Upper lobe of left lung (tissue), 6 donors: ENCODE data around the gene FAT1. TPM values are rescaled to one million over a fixed set of nuclear protein-coding genes. Genes with fewer than 3 reads are reported as not detected.
A peak's percentile ranks its signal among the peaks of the same experiment; 100 is the strongest.
"Not testable (repeated sequence)": the region's sequence is repeated elsewhere in the genome, so short reads cannot be mapped to it uniquely, and the experiment has no call there.

Source experiments
- ATAC-seq, 2 donors: fragments of 200-7000 bp; cut with Tn5 transposase; one replicate each; pipeline ENCODE4 v1.9.1; 2022; ENCODE audit warnings: mild to moderate bottlenecking in 2 of 2, moderate library complexity in 2 of 2; ENCODE audit not compliant: low FRiP score in 2 of 2
- DNase-seq, 2 donors: peaks; one replicate each; pipeline ENCODE4 v3.0.0-alpha.2; 2019 to 2020
- H3K27ac ChIP-seq, 4 donors: fragments of 200-600 bp; sonication (generic); one replicate each; pipeline ENCODE4 v1.5.1; 2016 to 2019
- H3K27me3 ChIP-seq, 4 donors: fragments of 200-600 bp; sonication (generic); one replicate each; pipeline ENCODE4 v1.5.1; 2017 to 2019
- H3K36me3 ChIP-seq, 4 donors: fragments of 200-600 bp; sonication (generic); one replicate each; pipeline ENCODE4 v1.5.1; 2016 to 2019
- H3K4me1 ChIP-seq, 4 donors: fragments of 200-600 bp; sonication (generic); one replicate each; pipeline ENCODE4 v1.5.1; 2018 to 2019
- H3K4me3 ChIP-seq, 4 donors: fragments of 200-600 bp; sonication (generic); one replicate each; pipeline ENCODE4 v1.5.1; 2017 to 2019; ENCODE audit warnings: mild to moderate bottlenecking in 2 of 4, moderate library complexity in 1 of 4
- H3K9me3 ChIP-seq, 4 donors: fragments of 200-600 bp; sonication (generic); one replicate each; pipeline ENCODE4 v1.5.1; 2018 to 2019
- EP300 ChIP-seq, 4 donors: sonication (generic); formaldehyde crosslinking; IDR thresholded peaks; one replicate each; pipeline ENCODE4 v1.5.1; 2017; ENCODE audit warnings: antibody characterized with exemption in 4 of 4, control low read depth in 2 of 4
- POLR2A ChIP-seq, 4 donors: fragments of 450-650 bp; IDR thresholded peaks; one replicate each; pipeline ENCODE4 v1.5.1; 2016 to 2017; ENCODE audit warnings: antibody characterized with exemption in 4 of 4, mild to moderate bottlenecking in 2 of 4
- POLR2AphosphoS5 ChIP-seq, 2 donors: sonication (generic); formaldehyde crosslinking; IDR thresholded peaks; one replicate each; pipeline ENCODE4 v1.5.1; 2017; ENCODE audit warnings: antibody characterized with exemption in 2 of 2
- WGBS, 2 donors: methylation state at CpG; one replicate each; pipeline ENCODE4 v1.1.5; 2017 to 2018; 5-methylcytosine and 5-hydroxymethylcytosine counted together
- total RNA-seq, 6 donors: library from RNA; depleted of rRNA in 4 of 6; stranded (reverse); fragments of >200 nt in 4 of 6; gene quantifications; one replicate each; pipeline versions ENCODE4 v1.1.0 to v1.2.1, GENCODE V29; 2016 to 2021
- TF ChIP-seq, protein P1 (sequence below), 6 experiments: fragments of 450-650 bp in 4 of 6; fragments of 200-600 bp in 2 of 6; sonication (generic) in 2 of 6; IDR thresholded peaks; one replicate each; pipeline ENCODE4 v1.5.1; 2016 to 2019; ENCODE audit warnings: antibody characterized with exemption in 6 of 6
- donor health status: DM: no; HTN: no; CAD: no; lungs with moderate emphysema.
- donor health status: DM: no; HTN: yes; CAD: no; lungs with severe emphysema.

FAT1 gene
- total RNA-seq, 6 donors from 2014 or later: 42.8 to 92.2 (median 77.4) TPM

DNA sequence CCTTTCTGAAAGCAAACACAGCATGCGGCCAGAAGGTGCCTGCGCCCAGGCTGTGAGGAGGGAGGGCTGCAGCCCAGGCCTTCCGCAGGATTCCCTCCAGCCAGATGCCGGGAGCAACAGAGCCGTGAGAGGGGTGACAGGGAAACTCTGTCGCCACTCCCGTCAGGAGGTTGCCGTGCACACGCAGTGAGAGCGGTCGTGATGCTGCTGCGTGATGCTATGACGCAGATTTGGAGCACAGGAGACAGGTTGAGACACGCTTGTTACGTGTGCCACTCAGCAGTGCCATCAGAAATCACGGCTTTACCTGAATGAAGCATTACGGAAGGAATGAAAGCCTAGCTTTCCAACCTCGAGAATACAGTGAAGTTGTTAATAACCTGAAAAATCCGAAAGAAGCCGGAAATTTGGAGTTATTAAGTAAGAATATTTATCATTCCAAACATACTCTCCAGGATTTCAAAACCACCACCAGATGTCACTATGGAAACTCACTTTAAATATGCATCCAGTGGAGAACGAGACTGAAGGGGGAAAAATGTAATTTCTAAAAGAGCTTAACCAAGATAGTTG lies 54.4 kb downstream of the FAT1 start:
- no peak overlapping the region for H3K4me3 ChIP-seq
- no peaks in the 10 kb centered on the region for H3K27me3 ChIP-seq
- H3K36me3 ChIP-seq: peaks cover 0 to 4% (median 0%) of the 10 kb centered on the region in 4 donors
- ATAC-seq (peak in 1 of 2 donors; percentile 67), DNase-seq (peak in 1 of 2 donors; percentile 38)
- no peaks in the 10 kb centered on the region for H3K9me3 ChIP-seq
- WGBS, 2 donors: 57% methylated on average over 15 to 21 of the region's 21 CpGs
- no peak for TF ChIP-seq POLR2AphosphoS5 (IDR thresholded peaks at IDR 0.05)
- TF ChIP-seq, protein P1, sequence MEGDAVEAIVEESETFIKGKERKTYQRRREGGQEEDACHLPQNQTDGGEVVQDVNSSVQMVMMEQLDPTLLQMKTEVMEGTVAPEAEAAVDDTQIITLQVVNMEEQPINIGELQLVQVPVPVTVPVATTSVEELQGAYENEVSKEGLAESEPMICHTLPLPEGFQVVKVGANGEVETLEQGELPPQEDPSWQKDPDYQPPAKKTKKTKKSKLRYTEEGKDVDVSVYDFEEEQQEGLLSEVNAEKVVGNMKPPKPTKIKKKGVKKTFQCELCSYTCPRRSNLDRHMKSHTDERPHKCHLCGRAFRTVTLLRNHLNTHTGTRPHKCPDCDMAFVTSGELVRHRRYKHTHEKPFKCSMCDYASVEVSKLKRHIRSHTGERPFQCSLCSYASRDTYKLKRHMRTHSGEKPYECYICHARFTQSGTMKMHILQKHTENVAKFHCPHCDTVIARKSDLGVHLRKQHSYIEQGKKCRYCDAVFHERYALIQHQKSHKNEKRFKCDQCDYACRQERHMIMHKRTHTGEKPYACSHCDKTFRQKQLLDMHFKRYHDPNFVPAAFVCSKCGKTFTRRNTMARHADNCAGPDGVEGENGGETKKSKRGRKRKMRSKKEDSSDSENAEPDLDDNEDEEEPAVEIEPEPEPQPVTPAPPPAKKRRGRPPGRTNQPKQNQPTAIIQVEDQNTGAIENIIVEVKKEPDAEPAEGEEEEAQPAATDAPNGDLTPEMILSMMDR (IDR thresholded peaks at IDR 0.05): peak in 2 of 6 experiments; percentile 19 to 42
- H3K27ac ChIP-seq: no peak overlapping the region
- H3K4me1 ChIP-seq: peaks cover 0 to 9% (median 4%) of the 10 kb centered on the region in 4 donors

DNA sequence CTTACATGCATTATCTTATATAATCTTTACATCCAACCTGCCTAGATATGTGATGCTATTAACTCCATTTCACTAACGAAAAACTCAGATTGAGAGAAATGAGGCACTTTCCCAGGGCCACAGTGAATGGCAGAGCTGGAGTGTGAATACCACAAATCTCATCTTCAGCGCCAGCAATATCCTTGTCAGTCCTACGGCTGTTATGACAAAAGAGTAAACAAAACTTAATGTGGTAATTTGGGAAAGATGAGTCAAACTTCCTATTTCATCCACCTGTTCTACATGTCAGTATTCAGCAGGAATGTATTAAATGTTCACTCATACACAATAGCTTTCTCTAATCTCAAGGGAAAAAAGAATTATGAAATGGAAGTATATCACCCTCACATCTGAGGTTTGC lies 56.9 kb downstream of the FAT1 start:
- ATAC-seq (no peak), DNase-seq (no peak)
- TF ChIP-seq POLR2AphosphoS5 (IDR thresholded peaks at IDR 0.05) (no peak), EP300 (IDR thresholded peaks at IDR 0.05) (no peak), POLR2A (IDR thresholded peaks at IDR 0.05) (no peak)
- TF ChIP-seq, protein P1 (IDR thresholded peaks at IDR 0.05): no peak
- Histone ChIP-seq H3K9me3 (no peaks in the 10 kb centered on the region), H3K27ac (no peak overlapping the region), H3K27me3 (no peaks in the 10 kb centered on the region), H3K4me1 (peaks cover 0 to 9% (median 4%) of the 10 kb centered on the region in 4 donors), H3K36me3 (peaks cover 0 to 14% (median 3%) of the 10 kb centered on the region in 4 donors), H3K4me3 (no peak overlapping the region)
- WGBS, 2 donors: 46 to 58% methylated on average over 3 of the region's 3 CpGs

DNA sequence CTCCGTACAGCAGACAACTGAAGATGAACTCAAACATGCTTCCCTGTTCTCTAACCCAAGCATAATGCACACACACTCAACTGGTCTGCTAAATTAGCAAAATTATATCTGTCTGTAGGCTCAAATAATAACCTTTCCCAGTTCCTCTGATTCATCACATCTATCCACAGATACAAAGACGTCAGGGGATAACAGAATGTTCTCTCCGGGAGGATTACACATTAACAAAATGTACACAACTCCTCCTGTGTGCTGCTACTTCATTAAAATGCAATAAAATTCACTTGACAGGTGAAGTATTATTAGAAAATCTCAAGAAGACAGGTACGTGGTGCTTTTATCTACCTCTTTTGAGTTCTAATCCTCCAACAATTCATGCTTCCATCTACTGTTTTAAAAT lies 57.4 kb downstream of the FAT1 start:
- Histone ChIP-seq H3K27ac (no peak overlapping the region), H3K36me3 (peaks cover 2 to 19% (median 7%) of the 10 kb centered on the region in 4 donors), H3K4me1 (peaks cover 0 to 9% (median 4%) of the 10 kb centered on the region in 4 donors), H3K27me3 (no peaks in the 10 kb centered on the region), H3K9me3 (no peaks in the 10 kb centered on the region), H3K4me3 (no peak overlapping the region)
- TF ChIP-seq EP300 (IDR thresholded peaks at IDR 0.05): no peak
- TF ChIP-seq, protein P1 (IDR thresholded peaks at IDR 0.05): no peak
- no peak for TF ChIP-seq POLR2AphosphoS5 (IDR thresholded peaks at IDR 0.05)
- no peak for TF ChIP-seq POLR2A (IDR thresholded peaks at IDR 0.05)
- no peak for ATAC-seq
- 73 to 79% methylated on average over 4 of the region's 4 CpGs for WGBS, 2 donors
- no peak for DNase-seq

DNA sequence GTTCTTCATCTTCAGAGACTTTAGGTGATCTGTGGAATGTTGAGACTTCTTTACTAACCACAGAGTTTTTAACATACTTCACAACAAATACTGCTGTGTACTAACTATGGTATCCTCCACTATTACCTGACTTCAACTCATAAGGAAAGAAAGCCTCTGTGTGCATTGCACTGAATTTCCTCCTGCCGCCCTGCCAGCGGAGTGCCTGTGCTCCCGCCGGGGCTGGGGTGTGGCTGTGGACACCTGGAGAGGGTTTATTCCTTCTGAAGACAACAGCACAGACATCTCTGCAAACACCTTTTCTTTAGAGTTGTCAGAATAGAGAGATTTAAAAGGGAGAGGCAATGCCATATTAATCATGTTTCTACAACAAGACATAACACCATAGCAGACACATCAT lies 63.3 kb downstream of the FAT1 start:
- DNase-seq: peak in 1 of 2 donors; percentile 61
- H3K4me1 ChIP-seq: no peaks in the 10 kb centered on the region
- 94 to 96% methylated on average over 4 of the region's 4 CpGs for WGBS, 2 donors
- ATAC-seq: no peak
- H3K27me3 ChIP-seq: no peaks in the 10 kb centered on the region
- no peak overlapping the region for H3K4me3 ChIP-seq
- H3K36me3 ChIP-seq: peaks cover 2 to 31% (median 8%) of the 10 kb centered on the region in 4 donors
- H3K27ac ChIP-seq: no peak overlapping the region
- TF ChIP-seq POLR2A (IDR thresholded peaks at IDR 0.05): no peak
- no peak for TF ChIP-seq EP300 (IDR thresholded peaks at IDR 0.05)
- TF ChIP-seq, protein P1 (IDR thresholded peaks at IDR 0.05): no peak
- no peaks in the 10 kb centered on the region for H3K9me3 ChIP-seq

DNA sequence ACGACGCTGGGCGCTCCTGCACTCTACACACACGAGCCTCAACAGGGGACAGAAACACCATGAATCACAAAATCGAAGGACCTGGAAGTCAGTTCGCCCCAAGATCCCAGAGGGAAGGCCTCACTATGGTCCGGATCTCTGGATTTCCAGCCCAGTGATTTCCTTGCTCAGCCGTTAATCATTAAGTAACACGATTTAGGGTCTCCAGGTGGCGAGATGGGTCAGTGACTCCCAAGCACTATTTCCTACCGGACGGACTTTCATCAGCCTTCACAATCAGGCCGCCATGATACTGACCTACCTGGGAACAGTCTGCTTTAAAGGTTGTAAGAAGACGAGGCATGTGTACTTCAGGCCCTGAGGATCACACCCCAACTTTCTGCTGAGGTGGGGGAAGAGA lies 63.7 kb downstream of the FAT1 start:
- no peak for ATAC-seq
- DNase-seq: no peak
- Histone ChIP-seq H3K4me1 (no peaks in the 10 kb centered on the region), H3K9me3 (no peaks in the 10 kb centered on the region), H3K36me3 (peaks cover 2 to 31% (median 8%) of the 10 kb centered on the region in 4 donors), H3K27me3 (no peaks in the 10 kb centered on the region), H3K4me3 (no peak overlapping the region), H3K27ac (no peak overlapping the region)
- WGBS, 2 donors: 87 to 92% methylated on average over 13 to 14 of the region's 14 CpGs
- TF ChIP-seq, protein P1 (IDR thresholded peaks at IDR 0.05): no peak
- TF ChIP-seq POLR2A (IDR thresholded peaks at IDR 0.05): no peak
- TF ChIP-seq POLR2AphosphoS5 (IDR thresholded peaks at IDR 0.05): no peak
- TF ChIP-seq EP300 (IDR thresholded peaks at IDR 0.05): no peak

DNA sequence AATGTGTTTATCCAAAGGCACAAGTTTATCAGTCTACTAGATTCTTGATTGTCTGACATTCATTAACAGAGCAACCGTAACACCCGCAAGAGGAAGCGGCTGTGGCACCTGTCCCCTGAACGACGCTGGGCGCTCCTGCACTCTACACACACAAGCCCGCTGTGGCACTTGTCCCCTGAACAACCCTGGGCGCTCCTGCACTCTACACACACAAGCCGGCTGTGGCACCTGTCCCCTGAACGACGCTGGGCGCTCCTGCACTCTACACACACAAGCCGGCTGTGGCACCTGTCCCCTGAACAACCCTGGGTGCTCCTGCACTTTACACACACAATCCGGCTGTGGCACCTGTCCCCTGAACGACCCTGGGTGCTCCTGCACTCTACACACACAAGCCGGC lies 64.2 kb downstream of the FAT1 start:
- DNase-seq: peak in 1 of 2 donors; percentile 46
- not testable (repeated sequence) for H3K27ac ChIP-seq, H3K9me3 ChIP-seq, ATAC-seq, H3K4me3 ChIP-seq, H3K27me3 ChIP-seq, H3K4me1 ChIP-seq
- 78 to 81% methylated on average over 9 to 16 of the region's 16 CpGs for WGBS, 2 donors
- H3K36me3 ChIP-seq: peaks cover 2 to 27% (median 8%) of the 10 kb centered on the region in 4 donors
